Measurements from ENCODE around the gene SSPN. TPM values are rescaled to one million over a fixed set of nuclear protein-coding genes. Genes with fewer than 3 reads are reported as not detected.
A peak's percentile ranks its signal among the peaks of the same experiment; 100 is the strongest.

The SSPN gene
- total RNA-seq, 4 donors from 2014 or later, result 4.5 to 19.0 (median 11.8) TPM

DNA sequence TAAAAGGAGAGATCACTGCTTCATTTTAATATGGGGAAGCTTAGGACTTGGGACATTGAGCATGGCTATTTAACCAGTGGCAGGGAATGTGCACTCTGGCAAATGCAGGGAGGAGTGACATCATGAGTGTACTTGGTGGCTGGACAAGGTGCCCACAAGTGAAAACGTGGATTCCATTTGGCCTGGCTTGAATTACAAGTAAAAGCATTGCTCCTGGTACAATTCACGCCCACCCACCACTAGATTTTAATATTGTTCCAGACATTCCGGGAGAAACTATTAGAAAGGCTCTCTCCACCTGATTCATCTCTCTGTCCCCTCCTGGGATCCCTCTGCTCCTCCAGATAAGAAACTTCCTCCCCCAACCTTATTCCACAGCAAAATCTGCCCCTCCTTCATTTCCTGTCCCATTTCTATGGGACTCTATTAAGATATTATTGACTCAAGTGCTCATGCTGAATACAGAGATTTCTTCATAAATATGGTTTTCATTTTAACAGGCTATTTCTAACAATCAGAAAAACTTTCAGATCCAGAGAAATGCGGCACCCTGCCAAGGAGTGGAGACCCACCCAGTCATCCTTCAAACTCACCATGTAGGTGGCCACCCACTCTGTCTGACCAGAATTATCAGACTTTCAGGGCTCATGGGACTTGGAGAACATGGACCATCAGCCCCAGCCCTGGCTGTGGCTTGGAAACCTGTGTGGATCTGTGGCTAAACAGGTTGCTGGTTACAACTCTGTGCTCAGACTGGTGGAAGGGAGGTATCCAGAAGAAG lies 43.2 kb downstream of the SSPN start:
- Histone ChIP-seq H3K27ac (peak overlapping the region; percentile 72), H3K4me3 (no peak overlapping the region), H3K4me1 (peaks cover 22% of the 10 kb centered on the region), H3K27me3 (no peaks in the 10 kb centered on the region), H3K36me3 (no peaks in the 10 kb centered on the region), H3K9me3 (no peaks in the 10 kb centered on the region)
- no peak for TF ChIP-seq POLR2A (IDR thresholded peaks at IDR 0.05)
- TF ChIP-seq EP300 (IDR thresholded peaks at IDR 0.05), result no peak
- TF ChIP-seq, protein P1, sequence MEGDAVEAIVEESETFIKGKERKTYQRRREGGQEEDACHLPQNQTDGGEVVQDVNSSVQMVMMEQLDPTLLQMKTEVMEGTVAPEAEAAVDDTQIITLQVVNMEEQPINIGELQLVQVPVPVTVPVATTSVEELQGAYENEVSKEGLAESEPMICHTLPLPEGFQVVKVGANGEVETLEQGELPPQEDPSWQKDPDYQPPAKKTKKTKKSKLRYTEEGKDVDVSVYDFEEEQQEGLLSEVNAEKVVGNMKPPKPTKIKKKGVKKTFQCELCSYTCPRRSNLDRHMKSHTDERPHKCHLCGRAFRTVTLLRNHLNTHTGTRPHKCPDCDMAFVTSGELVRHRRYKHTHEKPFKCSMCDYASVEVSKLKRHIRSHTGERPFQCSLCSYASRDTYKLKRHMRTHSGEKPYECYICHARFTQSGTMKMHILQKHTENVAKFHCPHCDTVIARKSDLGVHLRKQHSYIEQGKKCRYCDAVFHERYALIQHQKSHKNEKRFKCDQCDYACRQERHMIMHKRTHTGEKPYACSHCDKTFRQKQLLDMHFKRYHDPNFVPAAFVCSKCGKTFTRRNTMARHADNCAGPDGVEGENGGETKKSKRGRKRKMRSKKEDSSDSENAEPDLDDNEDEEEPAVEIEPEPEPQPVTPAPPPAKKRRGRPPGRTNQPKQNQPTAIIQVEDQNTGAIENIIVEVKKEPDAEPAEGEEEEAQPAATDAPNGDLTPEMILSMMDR (IDR thresholded peaks at IDR 0.05), result no peak
- TF ChIP-seq POLR2AphosphoS5 (IDR thresholded peaks at IDR 0.05), result no peak
- 62% methylated on average over 4 of the region's 4 CpGs for WGBS
- peak in 1 of 2 donors; percentile 77 for DNase-seq (ENCODE audit: low spot score in 2 of 2)

DNA sequence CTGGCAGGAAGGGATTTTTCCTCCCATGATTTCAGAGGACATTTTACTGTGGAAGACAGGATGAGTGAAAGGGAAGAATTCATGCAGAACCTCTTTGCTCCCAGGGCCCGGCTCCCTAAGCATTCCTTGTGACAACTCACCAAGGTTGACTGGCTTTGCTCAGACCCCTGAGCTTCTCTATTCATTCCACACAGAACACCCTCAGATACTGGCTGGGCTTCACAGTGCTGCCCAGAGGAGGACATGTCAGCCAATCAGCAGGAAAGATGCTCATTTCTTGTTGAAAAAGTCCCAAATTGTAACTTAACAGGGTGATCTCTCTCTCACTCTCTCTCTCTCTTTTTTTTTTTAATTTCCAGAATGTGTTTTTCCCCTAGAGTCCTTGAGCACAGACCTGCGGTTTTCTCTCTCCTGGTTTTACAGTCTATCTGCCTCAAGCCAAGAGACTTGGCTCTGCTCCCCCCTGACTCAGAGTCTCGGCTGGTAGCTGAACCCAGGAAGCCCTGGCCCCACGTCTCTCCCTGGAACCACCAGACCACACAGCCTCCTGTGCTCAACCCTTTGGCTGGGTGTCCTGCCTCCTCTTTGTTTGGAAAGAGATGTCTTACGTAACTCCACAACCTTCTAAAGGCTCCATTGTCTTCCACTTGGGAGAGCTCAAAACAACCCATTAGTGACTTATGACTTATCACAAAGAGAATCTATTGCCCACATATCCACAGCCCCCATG lies 43.9 kb downstream of the SSPN start:
- 42% methylated on average over 5 of the region's 5 CpGs for WGBS
- Histone ChIP-seq H3K36me3 (no peaks in the 10 kb centered on the region), H3K4me3 (no peak overlapping the region), H3K4me1 (peaks cover 22% of the 10 kb centered on the region), H3K9me3 (no peaks in the 10 kb centered on the region), H3K27me3 (no peaks in the 10 kb centered on the region), H3K27ac (peak overlapping the region; percentile 72)
- peak; percentile 87 for DNase-seq (ENCODE audit: low spot score in 2 of 2)
- TF ChIP-seq POLR2AphosphoS5 (IDR thresholded peaks at IDR 0.05) (peak in 1 of 3 donors; percentile 53), POLR2A (IDR thresholded peaks at IDR 0.05) (no peak)

- Histone ChIP-seq H3K27ac (peak overlapping the region; percentile 72), H3K36me3 (no peaks in the 10 kb centered on the region), H3K4me1 (peaks cover 22% of the 10 kb centered on the region), H3K27me3 (no peaks in the 10 kb centered on the region), H3K4me3 (no peak overlapping the region), H3K9me3 (no peaks in the 10 kb centered on the region)
- 70% methylated on average over 4 of the region's 4 CpGs for WGBS
- DNase-seq (ENCODE audit: low spot score in 2 of 2), result no peak
- no peak for TF ChIP-seq EP300 (IDR thresholded peaks at IDR 0.05)
- no peak for TF ChIP-seq POLR2AphosphoS5 (IDR thresholded peaks at IDR 0.05)
- TF ChIP-seq POLR2A (IDR thresholded peaks at IDR 0.05), result no peak
- TF ChIP-seq, protein P1 (IDR thresholded peaks at IDR 0.05), result no peak
Measured at GRCh38 chr12:26239852-26240815, 44.8 kb downstream of the SSPN start.

GRCh38 chr12:26241080-26241479 lies 45.7 kb downstream of the SSPN start:
- H3K27me3 ChIP-seq, result no peaks in the 10 kb centered on the region
- 76% methylated on average over 2 of the region's 2 CpGs for WGBS
- H3K36me3 ChIP-seq, result no peaks in the 10 kb centered on the region
- no peaks in the 10 kb centered on the region for H3K9me3 ChIP-seq
- no peak for TF ChIP-seq POLR2AphosphoS5 (IDR thresholded peaks at IDR 0.05)
- no peak for TF ChIP-seq POLR2A (IDR thresholded peaks at IDR 0.05)
- TF ChIP-seq, protein P1 (IDR thresholded peaks at IDR 0.05), result no peak
- TF ChIP-seq EP300 (IDR thresholded peaks at IDR 0.05), result no peak
- H3K4me1 ChIP-seq, result peaks cover 23% of the 10 kb centered on the region
- H3K27ac ChIP-seq, result no peak overlapping the region
- DNase-seq (ENCODE audit: low spot score in 2 of 2), result no peak
- no peak overlapping the region for H3K4me3 ChIP-seq

DNA sequence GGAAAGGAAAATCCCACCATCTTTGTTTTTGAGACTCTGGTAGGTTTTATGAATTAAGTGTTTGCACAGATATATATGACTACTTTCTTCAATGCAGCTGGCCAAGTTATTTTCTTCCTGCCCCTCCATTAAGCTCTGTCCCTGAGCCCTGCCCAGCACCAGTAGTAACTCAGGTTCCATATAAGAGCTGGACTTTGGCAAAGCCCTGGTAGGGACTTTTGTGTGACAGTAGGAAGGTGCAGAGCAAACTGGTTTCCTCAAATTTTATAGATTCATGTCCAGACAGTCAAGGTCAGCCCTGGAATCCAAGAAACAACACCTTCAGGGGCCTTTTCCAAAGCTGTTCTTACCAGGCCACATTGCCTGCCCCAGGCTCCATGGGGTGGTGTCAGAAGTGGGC lies 47.3 kb downstream of the SSPN start:
- no peak overlapping the region for H3K4me3 ChIP-seq
- H3K9me3 ChIP-seq, result no peaks in the 10 kb centered on the region
- no peak for TF ChIP-seq EP300 (IDR thresholded peaks at IDR 0.05)
- no peak for TF ChIP-seq POLR2AphosphoS5 (IDR thresholded peaks at IDR 0.05)
- TF ChIP-seq POLR2A (IDR thresholded peaks at IDR 0.05), result no peak
- TF ChIP-seq, protein P1 (IDR thresholded peaks at IDR 0.05), result no peak
- DNase-seq (ENCODE audit: low spot score in 2 of 2), result no peak
- no peak overlapping the region for H3K27ac ChIP-seq
- no peaks in the 10 kb centered on the region for H3K36me3 ChIP-seq
- H3K27me3 ChIP-seq, result no peaks in the 10 kb centered on the region
- peaks cover 27% of the 10 kb centered on the region for H3K4me1 ChIP-seq
